Vagina (tissue), 2 donors: ENCODE data around the gene SLC35F1. TPM values are rescaled to one million over a fixed set of nuclear protein-coding genes. Genes with fewer than 3 reads are reported as not detected.

ENCODE experiments used
- DNase-seq, 2 donors: peaks; one replicate each; pipeline ENCODE4 v3.0.0-alpha.2; 2017; ENCODE audit errors: extremely low spot score in 2 of 2
- H3K27ac ChIP-seq: fragments of 200-600 bp; sonication (generic); one replicate; pipeline ENCODE4 v1.5.1; 2019
- H3K27me3 ChIP-seq: fragments of 200-600 bp; sonication (generic); one replicate; pipeline ENCODE4 v1.5.1; 2019
- H3K36me3 ChIP-seq, 2 donors: fragments of 200-600 bp; sonication (generic); one replicate each; pipeline ENCODE4 v1.5.1; 2017 to 2019
- H3K4me1 ChIP-seq: fragments of 200-600 bp; sonication (generic); one replicate; pipeline ENCODE4 v1.5.1; 2019
- H3K4me3 ChIP-seq, 2 donors: fragments of 200-600 bp; sonication (generic); 1 replicate in 1 of 2; 2 replicates in 1 of 2; pipeline ENCODE4 v1.5.1; 2016 to 2019
- H3K9me3 ChIP-seq: fragments of 200-600 bp; sonication (generic); one replicate; pipeline ENCODE4 v1.5.1; 2019
- POLR2A ChIP-seq, 2 donors: fragments of 450-650 bp; IDR thresholded peaks; one replicate each; pipeline ENCODE4 v1.6.1; 2017; ENCODE audit warnings: antibody characterized with exemption in 2 of 2, mild to moderate bottlenecking in 2 of 2, moderate library complexity in 2 of 2
- POLR2AphosphoS5 ChIP-seq, 2 donors: sonication (generic); formaldehyde crosslinking; IDR thresholded peaks; one replicate each; pipeline ENCODE4 v1.9.0; 2017; ENCODE audit warnings: antibody characterized with exemption in 2 of 2, mild to moderate bottlenecking in 2 of 2, low read depth in 1 of 2; ENCODE audit not compliant: insufficient read depth in 1 of 2
- intact Hi-C: fragments of 100-400 bp; cut with DNase I; formaldehyde crosslinking; loops from one replicate; pipeline ENCODE4 v1.15.1; 2023
- total RNA-seq: library from RNA; depleted of rRNA; stranded (reverse); fragments of >200 nt; gene quantifications from one replicate; pipeline ENCODE4 v1.2.3, GENCODE V29; 2016
- TF ChIP-seq, protein P1 (sequence below), 3 experiments: fragments of 450-650 bp in 2 of 3; fragments of 200-600 bp in 1 of 3; sonication (generic) in 1 of 3; IDR thresholded peaks; one replicate each; pipeline ENCODE4 v1.5.1; 2017 to 2019; ENCODE audit warnings: antibody characterized with exemption in 3 of 3, mild to moderate bottlenecking in 2 of 3, moderate library complexity in 2 of 3

SLC35F1 gene
- total RNA-seq, 1 donor from 2014 or later = 2.7 TPM

DNA sequence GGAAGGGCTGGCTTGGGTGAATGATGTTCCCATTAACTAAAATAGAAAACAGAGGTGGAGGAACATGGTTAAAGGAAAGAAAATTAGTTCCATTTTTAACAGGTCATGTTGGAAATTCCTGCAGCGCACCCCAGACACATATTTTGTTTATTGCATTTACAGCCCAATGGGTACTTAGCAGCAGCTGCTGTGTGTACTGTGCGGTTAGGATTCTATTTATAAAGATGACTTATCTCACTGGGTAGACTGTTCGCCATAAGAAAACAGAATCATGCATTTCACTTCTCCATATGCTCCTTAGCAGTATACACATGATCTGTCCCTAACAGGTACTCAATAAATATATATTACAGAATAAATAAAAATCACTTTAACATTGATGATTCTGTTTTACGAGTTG lies 135.8 kb downstream of the SLC35F1 start:
- Histone ChIP-seq H3K27me3 (no peaks in the 10 kb centered on the region), H3K27ac (no peak overlapping the region), H3K36me3 (no peaks in the 10 kb centered on the region), H3K9me3 (no peaks in the 10 kb centered on the region), H3K4me1 (no peaks in the 10 kb centered on the region), H3K4me3 (no peak overlapping the region)
- no peak for DNase-seq
- intact Hi-C loops = no loop called here
- TF ChIP-seq POLR2A (IDR thresholded peaks at IDR 0.05) (no peak), POLR2AphosphoS5 (IDR thresholded peaks at IDR 0.05; ENCODE audit: insufficient read depth in 1 of 2, low read depth in 1 of 2) (no peak)
- TF ChIP-seq, protein P1, sequence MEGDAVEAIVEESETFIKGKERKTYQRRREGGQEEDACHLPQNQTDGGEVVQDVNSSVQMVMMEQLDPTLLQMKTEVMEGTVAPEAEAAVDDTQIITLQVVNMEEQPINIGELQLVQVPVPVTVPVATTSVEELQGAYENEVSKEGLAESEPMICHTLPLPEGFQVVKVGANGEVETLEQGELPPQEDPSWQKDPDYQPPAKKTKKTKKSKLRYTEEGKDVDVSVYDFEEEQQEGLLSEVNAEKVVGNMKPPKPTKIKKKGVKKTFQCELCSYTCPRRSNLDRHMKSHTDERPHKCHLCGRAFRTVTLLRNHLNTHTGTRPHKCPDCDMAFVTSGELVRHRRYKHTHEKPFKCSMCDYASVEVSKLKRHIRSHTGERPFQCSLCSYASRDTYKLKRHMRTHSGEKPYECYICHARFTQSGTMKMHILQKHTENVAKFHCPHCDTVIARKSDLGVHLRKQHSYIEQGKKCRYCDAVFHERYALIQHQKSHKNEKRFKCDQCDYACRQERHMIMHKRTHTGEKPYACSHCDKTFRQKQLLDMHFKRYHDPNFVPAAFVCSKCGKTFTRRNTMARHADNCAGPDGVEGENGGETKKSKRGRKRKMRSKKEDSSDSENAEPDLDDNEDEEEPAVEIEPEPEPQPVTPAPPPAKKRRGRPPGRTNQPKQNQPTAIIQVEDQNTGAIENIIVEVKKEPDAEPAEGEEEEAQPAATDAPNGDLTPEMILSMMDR (IDR thresholded peaks at IDR 0.05) = no peak

GRCh38 chr6:118044275-118044674 lies 137.2 kb downstream of the SLC35F1 start:
- H3K9me3 ChIP-seq = no peaks in the 10 kb centered on the region
- H3K36me3 ChIP-seq = no peaks in the 10 kb centered on the region
- no peaks in the 10 kb centered on the region for H3K27me3 ChIP-seq
- H3K4me1 ChIP-seq = no peaks in the 10 kb centered on the region
- H3K27ac ChIP-seq = no peak overlapping the region
- no peak for DNase-seq
- TF ChIP-seq, protein P1 (IDR thresholded peaks at IDR 0.05) = no peak
- no peak for TF ChIP-seq POLR2A (IDR thresholded peaks at IDR 0.05)
- TF ChIP-seq POLR2AphosphoS5 (IDR thresholded peaks at IDR 0.05; ENCODE audit: insufficient read depth in 1 of 2, low read depth in 1 of 2) = no peak
- no peak overlapping the region for H3K4me3 ChIP-seq
- intact Hi-C loops = no loop called here

DNA sequence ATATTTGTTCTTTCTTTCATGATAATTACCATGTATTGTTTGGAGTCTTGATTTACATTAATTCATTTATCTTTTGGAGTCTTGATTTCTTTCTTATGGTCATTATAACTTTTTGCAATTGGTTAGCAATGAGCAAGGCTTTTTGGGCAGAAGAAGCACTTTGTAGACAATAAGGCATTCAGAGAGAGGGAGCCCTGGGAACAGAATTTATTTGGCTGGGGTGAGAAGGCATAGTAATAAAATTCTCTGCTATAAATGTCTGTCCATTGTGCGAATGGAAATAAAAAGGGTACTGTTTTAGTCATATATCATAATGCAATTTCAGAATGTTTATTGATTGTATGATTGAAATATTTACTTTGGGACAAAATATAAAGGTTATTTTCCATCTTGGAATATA lies 147.0 kb downstream of the SLC35F1 start:
- no peak for TF ChIP-seq POLR2A (IDR thresholded peaks at IDR 0.05)
- H3K4me3 ChIP-seq = no peak overlapping the region
- no peaks in the 10 kb centered on the region for H3K4me1 ChIP-seq
- intact Hi-C loops = no loop called here
- H3K36me3 ChIP-seq = no peaks in the 10 kb centered on the region
- DNase-seq = no peak
- no peak overlapping the region for H3K27ac ChIP-seq
- no peaks in the 10 kb centered on the region for H3K9me3 ChIP-seq
- H3K27me3 ChIP-seq = no peaks in the 10 kb centered on the region

GRCh38 chr6:118061666-118062065 lies 154.6 kb downstream of the SLC35F1 start:
- DNase-seq = no peak
- H3K4me3 ChIP-seq = no peak overlapping the region

GRCh38 chr6:118080547-118080946 lies 173.5 kb downstream of the SLC35F1 start:
- Histone ChIP-seq H3K27me3 (no peaks in the 10 kb centered on the region), H3K9me3 (no peaks in the 10 kb centered on the region), H3K27ac (no peak overlapping the region), H3K36me3 (no peaks in the 10 kb centered on the region), H3K4me1 (no peaks in the 10 kb centered on the region), H3K4me3 (no peak overlapping the region)
- intact Hi-C loops = no loop called here
- DNase-seq = no peak
- TF ChIP-seq POLR2AphosphoS5 (IDR thresholded peaks at IDR 0.05; ENCODE audit: insufficient read depth in 1 of 2, low read depth in 1 of 2) (no peak), POLR2A (IDR thresholded peaks at IDR 0.05) (no peak)
- TF ChIP-seq, protein P1 (IDR thresholded peaks at IDR 0.05) = no peak

More at GRCh38 chr6:118061666-118062065, 154.6 kb downstream of the SLC35F1 start:
- Histone ChIP-seq H3K4me1 (no peaks in the 10 kb centered on the region), H3K9me3 (no peaks in the 10 kb centered on the region), H3K27me3 (no peaks in the 10 kb centered on the region), H3K27ac (no peak overlapping the region), H3K36me3 (no peaks in the 10 kb centered on the region)
- TF ChIP-seq, protein P1 (IDR thresholded peaks at IDR 0.05) = no peak
- TF ChIP-seq POLR2AphosphoS5 (IDR thresholded peaks at IDR 0.05; ENCODE audit: insufficient read depth in 1 of 2, low read depth in 1 of 2) = no peak
- no peak for TF ChIP-seq POLR2A (IDR thresholded peaks at IDR 0.05)
- intact Hi-C loops = no loop called here

GRCh38 chr6:118083711-118084110 lies 176.6 kb downstream of the SLC35F1 start:
- Histone ChIP-seq H3K36me3 (no peaks in the 10 kb centered on the region), H3K4me1 (no peaks in the 10 kb centered on the region), H3K9me3 (no peaks in the 10 kb centered on the region), H3K27ac (no peak overlapping the region), H3K4me3 (no peak overlapping the region), H3K27me3 (no peaks in the 10 kb centered on the region)
- intact Hi-C loops = no loop called here
- no peak for TF ChIP-seq POLR2AphosphoS5 (IDR thresholded peaks at IDR 0.05; ENCODE audit: insufficient read depth in 1 of 2, low read depth in 1 of 2)
- TF ChIP-seq POLR2A (IDR thresholded peaks at IDR 0.05) = no peak
- TF ChIP-seq, protein P1 (IDR thresholded peaks at IDR 0.05) = no peak
- DNase-seq = no peak
